Natural killer cell treated with Interleukin-12 subunit alpha and Interleukin-12 subunit beta and Interleukin-15 and Interleukin-18, amount 100 ng/mL, for 72 hours (primary cell): Measurements from ENCODE around the gene RNU1-3. TPM values are rescaled to one million over a fixed set of nuclear protein-coding genes. Genes with fewer than 3 reads are reported as not detected.
A peak's percentile ranks its signal among the peaks of the same experiment; 100 is the strongest.
"Not testable (repeated sequence)": the region's sequence is repeated elsewhere in the genome, so short reads cannot be mapped to it uniquely, and the experiment has no call there.

ENCODE experiments used
- ATAC-seq, 2 donors: fragments of 150-1000 bp; cut with Tn5 transposase in 1 of 2; sonication (Bioruptor Pico), chemical (Tn5 transposase) in 1 of 2; 2 replicates each; pipeline ENCODE4 v1.10.0; 2021
- DNase-seq: peaks from one replicate; pipeline ENCODE4 v3.0.0; 2022; ENCODE audit warnings: low spot score
- H3K27ac Mint-ChIP-seq, 2 donors: 1 replicate in 1 of 2; 2 replicates in 1 of 2; pipeline ENCODE4 v1.8.0; 2022; ENCODE audit warnings: mixed read lengths in 2 of 2, mild to moderate bottlenecking in 1 of 2, moderate library complexity in 1 of 2
- H3K27me3 Mint-ChIP-seq, 2 donors: 1 replicate in 1 of 2; 2 replicates in 1 of 2; pipeline ENCODE4 v1.8.0; 2022; ENCODE audit warnings: mixed read lengths in 2 of 2
- H3K36me3 Mint-ChIP-seq: one replicate; pipeline ENCODE4 v1.8.0; 2022; ENCODE audit warnings: mixed read lengths
- H3K4me1 Mint-ChIP-seq, 2 donors: 1 replicate in 1 of 2; 2 replicates in 1 of 2; pipeline ENCODE4 v1.8.0; 2022; ENCODE audit warnings: low read depth in 2 of 2, mixed read lengths in 2 of 2, mild to moderate bottlenecking in 1 of 2
- H3K4me3 Mint-ChIP-seq: one replicate; pipeline ENCODE4 v1.8.0; 2022; ENCODE audit warnings: mixed read lengths
- H3K9me3 Mint-ChIP-seq: 2 replicates; pipeline ENCODE4 v1.8.0; 2022; ENCODE audit warnings: mixed read lengths
- total RNA-seq, 2 donors: library from RNA; stranded (reverse); gene quantifications; one replicate each; pipeline ENCODE4 v1.2.3, GENCODE V29; 2022

RNU1-3 gene
- total RNA-seq, 2 donors from 2014 or later = 1,591 to 3,879 TPM

DNA sequence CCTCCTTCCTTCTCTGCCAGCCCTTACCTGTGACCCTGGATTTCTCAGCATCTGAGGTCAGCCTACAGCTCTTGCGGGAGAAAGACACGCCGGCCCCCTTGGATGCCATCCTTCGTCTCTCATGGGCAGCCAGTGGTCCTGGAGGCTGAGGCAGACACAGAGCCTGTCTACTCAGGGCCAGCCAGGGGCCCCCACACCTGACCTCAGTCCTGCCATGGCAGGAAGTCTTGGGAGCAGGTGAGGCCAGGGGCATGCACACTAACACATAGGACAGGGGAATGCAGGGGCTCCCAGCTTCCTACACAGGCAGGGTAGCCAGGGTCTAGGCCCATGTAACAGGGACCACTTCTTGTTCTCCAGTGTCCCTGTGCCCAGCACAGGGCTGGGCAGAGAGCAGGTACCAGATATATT lies 23.7 kb downstream of the RNU1-3 start:
- H3K27me3 Mint-ChIP-seq, H3K4me1 Mint-ChIP-seq, H3K9me3 Mint-ChIP-seq, H3K36me3 Mint-ChIP-seq, H3K4me3 Mint-ChIP-seq, H3K27ac Mint-ChIP-seq, ATAC-seq, DNase-seq: not testable (repeated sequence)

DNA sequence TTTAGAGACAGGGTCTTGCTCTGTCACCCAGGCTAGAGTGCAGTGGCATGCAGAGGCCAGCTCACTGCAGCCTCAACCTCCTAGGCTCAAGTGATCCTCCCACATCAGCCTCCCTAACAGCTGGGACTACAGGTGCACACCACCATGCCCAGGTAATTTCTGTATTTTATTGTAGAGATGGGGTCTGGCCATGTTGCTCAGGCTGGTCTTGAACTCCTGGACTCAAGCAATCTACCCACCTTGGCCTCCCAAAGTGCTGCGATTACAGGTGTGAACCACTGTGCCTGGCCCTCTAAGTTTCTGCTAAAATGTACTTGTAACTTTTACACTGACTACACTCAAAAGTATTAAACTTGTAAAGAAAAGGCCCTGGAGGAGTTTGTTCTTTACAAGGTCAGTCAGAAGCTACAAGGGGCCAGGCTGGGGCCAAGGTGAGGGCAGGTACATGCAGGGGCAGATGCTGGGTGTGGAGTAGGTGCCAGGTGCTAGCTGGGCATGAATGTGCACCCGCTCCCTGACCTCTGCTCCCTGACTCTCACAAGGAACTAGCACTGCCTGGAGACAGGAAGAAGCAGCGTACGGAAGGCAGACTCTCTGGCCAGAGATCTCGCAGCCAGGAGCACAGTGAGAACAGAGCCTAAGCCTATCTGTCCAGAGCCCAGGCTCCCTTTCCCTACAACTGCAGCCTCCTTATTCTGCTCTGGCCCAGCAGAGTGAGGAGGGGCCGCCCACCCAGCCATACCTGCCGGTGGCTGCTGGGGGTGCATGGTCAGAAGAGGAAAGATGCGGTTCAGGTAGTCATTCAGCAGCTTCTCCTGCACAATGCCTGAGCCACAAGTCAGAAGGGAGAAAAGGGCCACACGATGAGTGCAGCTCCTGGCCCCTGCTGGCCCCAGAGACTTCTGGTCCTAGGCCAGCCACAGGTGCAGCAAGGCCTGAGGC lies 24.5 kb downstream of the RNU1-3 start:
- H3K4me3 Mint-ChIP-seq, H3K36me3 Mint-ChIP-seq, DNase-seq, ATAC-seq, H3K9me3 Mint-ChIP-seq, H3K27ac Mint-ChIP-seq, H3K4me1 Mint-ChIP-seq, H3K27me3 Mint-ChIP-seq: not testable (repeated sequence)

DNA sequence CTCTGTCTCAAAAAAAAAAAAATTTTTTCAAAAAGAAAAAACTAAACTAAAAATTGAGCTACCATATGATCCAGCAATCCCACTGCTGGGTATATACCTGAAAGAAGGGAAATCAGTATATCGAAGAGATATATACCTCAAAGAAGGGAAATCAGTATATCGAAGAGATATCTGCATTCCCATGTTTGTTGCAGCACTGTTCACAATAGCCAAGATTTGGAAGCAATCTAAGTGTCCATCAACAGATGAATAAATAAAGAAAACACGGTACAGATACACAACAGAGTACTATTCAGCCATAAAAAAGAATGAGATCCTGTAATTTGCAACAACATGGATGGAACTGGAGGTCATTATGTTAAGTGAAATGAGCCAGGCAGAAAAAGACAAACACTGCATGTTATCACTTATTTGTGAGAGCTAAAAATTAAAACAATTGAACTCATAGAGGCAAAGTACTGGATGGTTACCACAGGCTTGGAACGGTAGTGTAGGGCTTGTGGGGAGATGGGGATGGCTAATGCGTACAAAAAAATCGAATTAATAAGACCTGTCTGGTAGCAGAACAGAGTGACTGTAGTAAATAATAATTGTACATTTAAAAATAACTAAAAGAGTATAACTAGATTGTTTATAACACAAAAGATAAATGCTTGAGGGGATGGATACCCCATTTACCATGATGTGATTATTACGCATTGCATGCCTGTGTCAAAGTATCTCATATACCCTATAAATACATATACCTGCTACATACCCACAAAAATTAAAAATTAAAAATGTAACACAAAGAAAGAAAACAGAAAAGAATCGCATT lies 25.4 kb downstream of the RNU1-3 start:
- H3K9me3 Mint-ChIP-seq, H3K27me3 Mint-ChIP-seq, ATAC-seq, DNase-seq, H3K36me3 Mint-ChIP-seq, H3K4me3 Mint-ChIP-seq, H3K4me1 Mint-ChIP-seq, H3K27ac Mint-ChIP-seq: not testable (repeated sequence)

DNA sequence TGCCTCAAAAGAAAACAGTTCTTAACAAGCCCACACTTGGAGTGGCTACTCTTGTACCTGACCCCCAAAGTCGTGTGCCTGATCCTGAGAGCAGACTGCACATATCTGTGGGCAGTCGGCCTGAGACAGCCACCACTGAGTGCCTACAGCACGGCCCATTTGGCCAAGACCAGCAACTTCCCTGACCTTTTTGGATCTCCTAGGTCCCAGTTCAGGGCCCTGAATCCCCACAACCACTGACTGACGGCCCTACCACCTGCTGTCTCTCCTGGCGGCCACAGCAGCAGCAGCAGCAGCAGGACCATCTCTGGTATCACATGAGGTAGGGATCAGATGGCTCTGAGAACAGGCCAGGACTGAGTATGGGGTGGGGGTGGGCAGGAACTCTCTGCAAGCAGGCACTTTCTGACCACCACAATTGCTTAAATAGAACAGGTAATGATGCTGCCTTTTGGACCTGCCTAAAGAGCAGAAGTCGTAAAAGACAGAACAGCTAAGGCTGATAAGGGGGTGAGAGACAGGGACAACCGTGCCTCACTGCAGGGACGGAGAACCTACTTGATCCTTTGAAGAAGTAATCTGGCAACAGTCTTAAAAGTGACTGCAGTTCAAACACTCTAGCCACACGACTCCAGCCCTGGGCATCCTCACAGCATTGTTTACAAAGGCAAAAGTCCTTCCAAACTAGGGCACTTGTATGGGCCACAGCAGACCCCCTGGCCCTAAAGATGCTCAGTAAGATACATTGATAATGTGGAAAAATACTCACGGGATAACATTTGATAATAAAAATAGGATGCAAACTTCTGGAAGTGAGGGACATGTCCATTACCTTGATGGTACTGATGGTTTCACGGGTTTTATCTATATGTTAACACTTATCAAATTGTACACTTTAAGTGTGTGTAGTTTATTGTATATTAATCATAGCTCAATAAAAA lies 27.4 kb downstream of the RNU1-3 start:
- not testable (repeated sequence) for H3K36me3 Mint-ChIP-seq, H3K27ac Mint-ChIP-seq, H3K9me3 Mint-ChIP-seq, H3K4me3 Mint-ChIP-seq, ATAC-seq, H3K4me1 Mint-ChIP-seq, H3K27me3 Mint-ChIP-seq
- DNase-seq = peak; percentile 54

GRCh38 chr1:16637941-16638778 lies 28.6 kb downstream of the RNU1-3 start:
- H3K9me3 Mint-ChIP-seq, H3K27ac Mint-ChIP-seq, H3K27me3 Mint-ChIP-seq, H3K4me3 Mint-ChIP-seq, H3K36me3 Mint-ChIP-seq, DNase-seq, H3K4me1 Mint-ChIP-seq: not testable (repeated sequence)
- peak; percentile 3 to 8 for ATAC-seq

DNA sequence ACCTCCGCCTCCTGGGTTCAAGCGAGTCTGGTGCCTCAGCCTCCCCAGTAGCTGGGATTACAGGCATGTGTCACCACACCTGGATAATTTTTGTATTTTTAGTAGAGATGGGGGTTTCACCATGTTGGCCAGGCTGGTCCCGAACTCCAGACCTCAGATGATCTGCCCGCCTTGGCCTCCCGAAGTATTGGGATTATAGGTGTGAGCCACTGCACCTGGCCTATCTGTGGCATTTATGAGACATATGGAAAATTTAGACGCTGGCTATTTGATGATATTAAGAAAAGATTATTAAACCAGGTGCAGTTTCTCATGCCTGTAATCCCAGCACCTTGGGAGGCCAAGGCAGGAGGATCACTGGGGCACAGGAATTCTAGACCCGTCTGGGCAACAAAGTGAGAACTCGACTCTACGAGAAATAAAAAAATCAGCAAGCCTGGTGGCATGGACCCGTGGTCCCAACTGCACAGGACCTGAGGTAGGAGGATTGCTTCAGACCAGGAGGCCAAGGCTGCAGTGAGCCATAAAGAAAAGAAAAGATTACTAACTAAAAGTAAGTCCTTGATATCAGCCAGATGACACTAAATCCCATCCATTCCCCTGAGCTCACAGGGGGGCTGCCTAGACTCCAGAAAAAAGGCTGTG lies 30.1 kb downstream of the RNU1-3 start:
- ATAC-seq, H3K9me3 Mint-ChIP-seq, H3K27ac Mint-ChIP-seq, H3K4me1 Mint-ChIP-seq, H3K36me3 Mint-ChIP-seq, DNase-seq, H3K27me3 Mint-ChIP-seq, H3K4me3 Mint-ChIP-seq: not testable (repeated sequence)

- not testable (repeated sequence) for DNase-seq, H3K9me3 Mint-ChIP-seq, H3K36me3 Mint-ChIP-seq, H3K27ac Mint-ChIP-seq, H3K27me3 Mint-ChIP-seq, H3K4me1 Mint-ChIP-seq, ATAC-seq, H3K4me3 Mint-ChIP-seq
Measured at GRCh38 chr1:16635959-16636358, 30.8 kb downstream of the RNU1-3 start.

DNA sequence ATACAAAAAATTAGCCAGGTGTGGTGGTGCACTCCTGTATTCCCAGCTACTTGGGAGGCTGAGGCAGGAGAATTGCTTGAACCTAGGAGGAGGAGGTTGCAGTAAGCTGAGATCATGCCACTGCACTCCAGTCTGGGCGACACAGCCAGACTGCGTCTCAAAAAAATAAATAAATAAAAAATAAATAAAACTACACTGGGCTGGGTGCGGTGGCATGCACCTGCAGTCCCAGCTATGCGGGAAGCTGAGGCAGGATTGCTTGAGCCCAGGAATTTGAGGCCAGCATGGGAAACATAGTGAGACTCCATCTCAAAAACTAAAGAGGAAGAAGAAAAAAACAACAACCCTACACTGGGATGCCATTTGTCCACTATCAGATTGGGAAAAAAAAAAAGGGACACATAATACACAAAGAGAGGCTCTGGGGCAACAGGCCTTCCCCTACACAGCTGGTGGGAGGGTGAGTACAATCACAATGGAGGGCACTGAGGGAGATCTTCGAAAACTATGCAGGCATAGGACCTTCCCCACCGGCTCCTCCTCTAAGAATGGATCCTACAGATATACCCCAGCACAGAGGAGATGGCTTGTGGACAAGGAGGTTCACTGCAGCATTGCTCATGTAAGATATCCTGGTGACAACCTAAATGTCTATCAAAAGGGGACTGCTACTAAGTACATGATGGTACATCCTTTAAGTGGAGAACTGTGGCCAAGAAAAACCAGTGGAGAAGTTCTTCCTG lies 33.0 kb downstream of the RNU1-3 start:
- not testable (repeated sequence) for H3K27me3 Mint-ChIP-seq, H3K36me3 Mint-ChIP-seq, H3K9me3 Mint-ChIP-seq, H3K4me3 Mint-ChIP-seq, ATAC-seq, H3K27ac Mint-ChIP-seq
- DNase-seq = peak; percentile 51
- peaks cover 0 to 10% of the 10 kb centered on the region in 2 donors for H3K4me1 Mint-ChIP-seq

GRCh38 chr1:16632044-16632850 lies 34.5 kb downstream of the RNU1-3 start:
- DNase-seq = peak; percentile 62
- H3K27me3 Mint-ChIP-seq, H3K4me3 Mint-ChIP-seq, H3K27ac Mint-ChIP-seq, H3K9me3 Mint-ChIP-seq, ATAC-seq, H3K36me3 Mint-ChIP-seq: not testable (repeated sequence)
- H3K4me1 Mint-ChIP-seq = peaks cover 0 to 12% of the 10 kb centered on the region in 2 donors

DNA sequence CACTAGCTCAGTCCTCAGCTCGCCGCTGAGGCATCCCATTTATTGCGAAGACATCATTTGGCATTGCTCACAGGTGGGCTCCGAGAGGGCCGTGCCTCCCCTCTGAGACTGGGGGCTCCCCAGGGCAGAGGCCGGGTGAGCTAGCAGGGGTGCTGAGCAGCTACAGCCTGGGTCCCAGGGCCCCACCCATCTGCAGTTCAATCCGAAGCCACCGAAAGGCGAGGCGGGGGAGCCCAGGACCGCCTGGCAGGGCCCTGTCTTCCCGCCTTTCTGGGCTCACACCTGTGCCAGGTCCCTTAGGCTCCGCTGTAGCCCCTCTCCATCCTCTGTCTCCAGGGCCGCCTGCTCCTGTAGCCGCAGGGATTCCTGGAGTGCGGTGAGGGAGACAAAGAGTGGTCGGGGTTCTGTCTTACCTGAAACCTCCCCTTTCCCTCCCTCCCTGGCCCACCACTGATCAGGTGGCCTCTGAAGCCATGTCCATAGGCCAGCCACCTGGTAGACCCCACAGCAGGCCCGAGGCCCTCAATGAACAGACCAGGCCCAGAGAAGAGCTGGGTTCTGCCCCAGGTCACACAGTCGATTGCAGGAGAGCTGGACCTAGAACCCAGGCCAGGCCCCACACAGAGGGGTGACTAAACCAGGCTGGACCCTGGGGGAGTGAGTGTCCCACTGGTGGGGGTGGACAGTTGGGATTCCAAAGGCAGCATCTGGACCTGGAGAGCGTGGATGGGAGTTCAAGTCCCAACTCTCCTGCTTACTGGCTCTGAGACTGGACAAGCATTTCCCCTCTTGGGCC lies 35.3 kb downstream of the RNU1-3 start:
- Mint-ChIP-seq H3K9me3 (no peaks in the 10 kb centered on the region), H3K36me3 (peaks cover 5% of the 10 kb centered on the region), H3K27me3 (no peaks in the 10 kb centered on the region), H3K4me3 (no peak overlapping the region), H3K27ac (no peak overlapping the region), H3K4me1 (peaks cover 0 to 12% of the 10 kb centered on the region in 2 donors)
- ATAC-seq = peak in 1 of 2 donors; percentile 44
- DNase-seq = peak; percentile 62
